HEK293 (cell line): ENCODE measurements around the gene MED15.

Experiments
- CTCF ChIA-PET: fragments of 350-600 bp; formaldehyde crosslinking; extraction: SDS; loops from one replicate; lab custom pipeline; 2021; ENCODE audit warnings: antibody characterized with exemption; lab: Yijun Ruan, JAX
- POLR2A ChIA-PET: fragments of 300-600 bp; formaldehyde crosslinking; extraction: SDS; loops from one replicate; lab custom pipeline; 2020; ENCODE audit warnings: antibody characterized with exemption, inconsistent platforms; lab: Yijun Ruan, JAX
- H3K27ac ChIP-seq: fragments of 200-500 bp; sonication (Bioruptor generic); 2 replicates; pipeline ENCODE4 v1.5.1; 2014; ENCODE audit warnings: low read depth, low read length, control low read depth, inconsistent platforms; ENCODE audit errors: extremely low read depth
- H3K36me3 ChIP-seq, 2 experiments: fragments of 200-500 bp in 1 of 2; sonication (Bioruptor generic) in 1 of 2; 1 replicate in 1 of 2; 2 replicates in 1 of 2; pipeline ENCODE4 v1.5.1; 2014 to 2017; ENCODE audit warnings: inconsistent platforms in 2 of 2, low read length in 2 of 2; ENCODE audit not compliant: control insufficient read depth in 2 of 2, insufficient read depth in 1 of 2
- H3K4me1 ChIP-seq: fragments of 200-500 bp; sonication (Bioruptor generic); 2 replicates; pipeline ENCODE4 v1.5.1; 2014; ENCODE audit warnings: mild to moderate bottlenecking, low read length, inconsistent platforms; ENCODE audit not compliant: control insufficient read depth, insufficient read depth
- H3K4me3 ChIP-seq: 2 replicates; pipeline ENCODE4 v1.5.1; 2011; ENCODE audit warnings: low read depth, mild to moderate bottlenecking, control low read depth, low read length, moderate library complexity
- H3K9me3 ChIP-seq: fragments of 200-500 bp; sonication (Bioruptor generic); 2 replicates; pipeline ENCODE4 v1.5.1; 2014; ENCODE audit warnings: low read depth, low read length, inconsistent platforms; ENCODE audit not compliant: control insufficient read depth, insufficient read depth
- CTCF ChIP-seq: fragments of 450-650 bp; formaldehyde crosslinking; IDR thresholded peaks from 2 replicates; pipeline ENCODE4 v1.5.1; 2016; ENCODE audit warnings: missing biosample characterization, missing genetic modification characterization
- GLIS1 ChIP-seq: fragments of 450-650 bp; formaldehyde crosslinking; IDR thresholded peaks from 2 replicates; pipeline ENCODE4 v1.5.1; 2016; ENCODE audit warnings: missing biosample characterization, missing genetic modification characterization
- KLF1 ChIP-seq: fragments of 450-650 bp; formaldehyde crosslinking; IDR thresholded peaks from 2 replicates; pipeline ENCODE4 v1.5.1; 2016; ENCODE audit warnings: missing biosample characterization, missing genetic modification characterization
- KLF7 ChIP-seq: fragments of 450-650 bp; formaldehyde crosslinking; IDR thresholded peaks from 2 replicates; pipeline ENCODE4 v1.5.1; 2016; ENCODE audit warnings: missing biosample characterization, missing genetic modification characterization, borderline replicate concordance
- OSR2 ChIP-seq: fragments of 450-650 bp; formaldehyde crosslinking; IDR thresholded peaks from 2 replicates; pipeline ENCODE4 v1.5.1; 2016; ENCODE audit warnings: missing biosample characterization, missing genetic modification characterization
- PRDM10 ChIP-seq: fragments of 450-650 bp; formaldehyde crosslinking; IDR thresholded peaks from 2 replicates; pipeline ENCODE4 v1.5.1; 2016; ENCODE audit warnings: missing biosample characterization, missing genetic modification characterization
- PRDM6 ChIP-seq: fragments of 450-650 bp; formaldehyde crosslinking; IDR thresholded peaks from 2 replicates; pipeline ENCODE4 v1.5.1; 2017; ENCODE audit warnings: missing biosample characterization, missing genetic modification characterization
- SCRT1 ChIP-seq: fragments of 450-650 bp; formaldehyde crosslinking; IDR thresholded peaks from 2 replicates; pipeline ENCODE4 v1.5.1; 2016; ENCODE audit warnings: missing biosample characterization, missing genetic modification characterization, borderline replicate concordance
- ZFP37 ChIP-seq: fragments of 450-650 bp; formaldehyde crosslinking; IDR thresholded peaks from 2 replicates; pipeline ENCODE4 v1.5.1; 2016; ENCODE audit warnings: missing biosample characterization, missing genetic modification characterization
- ZFP41 ChIP-seq: fragments of 450-650 bp; formaldehyde crosslinking; IDR thresholded peaks from 2 replicates; pipeline ENCODE4 v1.5.1; 2016; ENCODE audit warnings: missing biosample characterization, missing genetic modification characterization, borderline replicate concordance
- ZNF114 ChIP-seq: fragments of 450-650 bp; formaldehyde crosslinking; IDR thresholded peaks from 2 replicates; pipeline ENCODE4 v1.5.0; 2017; ENCODE audit warnings: missing biosample characterization, missing genetic modification characterization
- ZNF174 ChIP-seq: fragments of 450-650 bp; formaldehyde crosslinking; IDR thresholded peaks from 2 replicates; pipeline ENCODE4 v1.5.0; 2017; ENCODE audit warnings: missing biosample characterization, mild to moderate bottlenecking, missing genetic modification characterization
- ZNF19 ChIP-seq: fragments of 450-650 bp; formaldehyde crosslinking; IDR thresholded peaks from 2 replicates; pipeline ENCODE4; 2016; ENCODE audit warnings: missing biosample characterization, missing genetic modification characterization, low read depth
- ZNF2 ChIP-seq: fragments of 450-650 bp; formaldehyde crosslinking; IDR thresholded peaks from 2 replicates; pipeline ENCODE4 v1.5.1; 2016; ENCODE audit warnings: missing biosample characterization, missing genetic modification characterization
- ZNF24 ChIP-seq: fragments of 450-650 bp; formaldehyde crosslinking; IDR thresholded peaks from 2 replicates; pipeline ENCODE4 v1.5.1; 2016; ENCODE audit warnings: missing biosample characterization, missing genetic modification characterization
- ZNF335 ChIP-seq: fragments of 450-650 bp; formaldehyde crosslinking; conservative IDR thresholded peaks from 2 replicates; pipeline ENCODE4 v1.5.1; 2016; ENCODE audit warnings: missing biosample characterization, missing genetic modification characterization
- ZNF354C ChIP-seq: fragments of 450-650 bp; formaldehyde crosslinking; IDR thresholded peaks from 2 replicates; pipeline ENCODE4 v1.5.1; 2016; ENCODE audit warnings: missing biosample characterization, missing genetic modification characterization, low read depth, borderline replicate concordance
- ZNF366 ChIP-seq: fragments of 450-650 bp; formaldehyde crosslinking; conservative IDR thresholded peaks from 2 replicates; pipeline ENCODE4 v1.5.1; 2016; ENCODE audit warnings: missing biosample characterization, missing genetic modification characterization
- ZNF391 ChIP-seq: fragments of 450-650 bp; formaldehyde crosslinking; IDR thresholded peaks from 2 replicates; pipeline ENCODE4 v1.5.1; 2016; ENCODE audit warnings: low read depth, missing biosample characterization, missing genetic modification characterization, borderline replicate concordance
- ZNF529 ChIP-seq: fragments of 450-650 bp; formaldehyde crosslinking; IDR thresholded peaks from 2 replicates; pipeline ENCODE4 v1.5.1; 2017; ENCODE audit warnings: missing genetic modification characterization, missing biosample characterization; ENCODE audit not compliant: insufficient replicate concordance
- ZNF530 ChIP-seq: fragments of 450-650 bp; formaldehyde crosslinking; IDR thresholded peaks from 2 replicates; pipeline ENCODE4 v1.5.1; 2016; ENCODE audit warnings: low read depth, missing biosample characterization, missing genetic modification characterization
- ZNF555 ChIP-seq: fragments of 450-650 bp; formaldehyde crosslinking; conservative IDR thresholded peaks from 2 replicates; pipeline ENCODE4 v1.5.1; 2017; ENCODE audit warnings: missing biosample characterization, mild to moderate bottlenecking, missing genetic modification characterization, inconsistent platforms
- ZNF600 ChIP-seq: fragments of 450-650 bp; formaldehyde crosslinking; IDR thresholded peaks from 2 replicates; pipeline ENCODE4 v1.5.1; 2016; ENCODE audit warnings: missing biosample characterization, missing genetic modification characterization
- ZNF623 ChIP-seq: fragments of 450-650 bp; formaldehyde crosslinking; IDR thresholded peaks from 2 replicates; pipeline ENCODE4 v1.5.1; 2016; ENCODE audit warnings: missing biosample characterization, missing genetic modification characterization
- ZNF654 ChIP-seq: fragments of 450-650 bp; formaldehyde crosslinking; IDR thresholded peaks from 2 replicates; pipeline ENCODE4 v1.5.1; 2016; ENCODE audit warnings: low read depth, missing biosample characterization, missing genetic modification characterization
- ZNF658 ChIP-seq: fragments of 450-650 bp; formaldehyde crosslinking; IDR thresholded peaks from 2 replicates; pipeline ENCODE4; 2016; ENCODE audit warnings: missing biosample characterization, missing genetic modification characterization
- ZNF776 ChIP-seq: fragments of 450-650 bp; formaldehyde crosslinking; IDR thresholded peaks from 2 replicates; pipeline ENCODE4 v1.5.0; 2017; ENCODE audit warnings: missing biosample characterization, missing genetic modification characterization, borderline replicate concordance
- ZNF785 ChIP-seq: fragments of 450-650 bp; formaldehyde crosslinking; IDR thresholded peaks from 2 replicates; pipeline ENCODE4 v1.5.1; 2016; ENCODE audit warnings: missing biosample characterization, missing genetic modification characterization
- ZSCAN4 ChIP-seq: fragments of 450-650 bp; formaldehyde crosslinking; IDR thresholded peaks from 2 replicates; pipeline ENCODE4 v1.5.1; 2017; ENCODE audit warnings: missing biosample characterization, missing genetic modification characterization

The MED15 gene

GRCh38 chr22:20606041-20606783, 98.8 kb downstream of the MED15 start:
- ChIA-PET CTCF (interaction anchor here (0.6 to 2.4 kb wide), 20 partner anchors 9 to 196 kb away, joined by 3 to 10 read pairs (median 3); no protein-coding TSS in a partner anchor), POLR2A (no interaction called here)
- no peaks in the 10 kb centered on the region for H3K9me3 ChIP-seq
- no peak overlapping the region for H3K4me3 ChIP-seq
- H3K36me3 ChIP-seq, result no peaks in the 10 kb centered on the region
- no peak overlapping the region for H3K27ac ChIP-seq
- H3K4me1 ChIP-seq, result no peaks in the 10 kb centered on the region
- TF ChIP-seq ZSCAN4 (tag by site-specific recombination) (no peak), ZFP37 (tag by site-specific recombination) (no peak), KLF7 (tag by site-specific recombination) (no peak), ZNF114 (no peak), ZNF174 (tag by site-specific recombination) (no peak), ZNF600 (tag by site-specific recombination) (no peak), ZNF335 (no peak), ZNF2 (tag by site-specific recombination) (0 out of 2 replicates have a peak, but pooled peaks have one; percentile 48), ZNF366 (tag by site-specific recombination) (no peak), ZNF658 (tag by site-specific recombination) (no peak), ZNF354C (tag by site-specific recombination) (no peak), ZNF530 (no peak), GLIS1 (tag by site-specific recombination) (peak; percentile 9; the same call in 1 of the 2 replicates), ZNF529 (tag by site-specific recombination) (no peak), ZFP41 (tag by site-specific recombination) (no peak), ZNF776 (tag by site-specific recombination) (no peak), PRDM10 (no peak), PRDM6 (tag by site-specific recombination) (no peak), ZNF654 (tag by site-specific recombination) (peak; percentile 48), OSR2 (tag by site-specific recombination) (no peak), ZNF391 (tag by site-specific recombination) (no peak), KLF1 (tag by site-specific recombination) (no peak), ZNF785 (no peak), ZNF555 (tag by site-specific recombination) (no peak), ZNF623 (no peak), ZNF24 (tag by site-specific recombination) (no peak), ZNF19 (tag by site-specific recombination) (no peak), CTCF (peak; percentile 89), SCRT1 (tag by site-specific recombination) (no peak)
